Measurements from ENCODE around the gene CEACAM8. TPM values are rescaled to one million over a fixed set of nuclear protein-coding genes. Genes with fewer than 3 reads are reported as not detected.
"Not testable (repeated sequence)": the region's sequence is repeated elsewhere in the genome, so short reads cannot be mapped to it uniquely, and the experiment has no call there.

The CEACAM8 gene
- total RNA-seq, 1 experiment from 2014 or later, result not detected

GRCh38 chr19:42549067-42549466 is 45.7 kb downstream of the CEACAM8 start:
- POLR2A ChIA-PET; intact Hi-C loops (cut with micrococcal nuclease; ENCODE audit: unreplicated experiment); H3K27me3 ChIP-seq (ENCODE audit: control insufficient read depth, insufficient read depth, low read length); H3K9me3 ChIP-seq (ENCODE audit: control insufficient read depth, insufficient read depth, low read depth, low read length); H3K4me1 ChIP-seq (ENCODE audit: control insufficient read depth, insufficient read depth, low read length); BruUV-seq (replicated peaks); H3K27ac ChIP-seq (ENCODE audit: low read length); H3K36me3 ChIP-seq (ENCODE audit: control insufficient read depth, insufficient read depth, low read length); ATAC-seq; DNase-seq (ENCODE audit: low read depth, low spot score); H3K4me3 ChIP-seq (ENCODE audit: low read depth in 2 of 2, low read length in 2 of 2); in situ Hi-C loops (cut with HindIII; ENCODE audit: low pct_unique_long_range_greater_than_20kb, low sequenced_read_pairs): not testable (repeated sequence)
- CTCF ChIA-PET, result interaction anchor here (0.6 kb wide), 1 partner anchor 108 kb away, joined by 4 read pairs; no protein-coding TSS in a partner anchor

DNA sequence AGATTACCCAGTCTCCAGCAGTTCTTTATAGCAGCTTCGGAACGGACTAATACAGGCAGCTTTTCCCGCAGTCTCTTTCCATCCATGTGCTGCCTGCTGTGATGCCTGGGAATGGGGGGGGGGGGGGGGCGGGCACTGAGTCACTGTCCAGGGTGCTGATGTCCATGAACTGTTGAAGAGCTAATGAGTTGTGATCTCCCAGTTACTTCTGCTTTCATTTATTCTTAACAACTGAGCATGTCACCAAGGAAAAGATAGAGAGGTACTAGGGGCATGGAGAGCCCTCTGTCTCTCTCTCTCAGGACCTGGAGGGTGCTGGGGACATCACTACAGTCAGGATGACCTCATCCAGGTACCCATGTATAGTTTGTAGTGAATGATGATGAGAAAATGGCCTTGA is 46.2 kb downstream of the CEACAM8 start:
- BruUV-seq (replicated peaks), result no TSS peak
- no peak overlapping the region for H3K4me3 ChIP-seq (ENCODE audit: low read depth in 2 of 2, low read length in 2 of 2)
- ATAC-seq, result no peak
- H3K36me3 ChIP-seq (ENCODE audit: control insufficient read depth, insufficient read depth, low read length), result no peaks in the 10 kb centered on the region
- intact Hi-C loops (cut with micrococcal nuclease; ENCODE audit: unreplicated experiment), result no loop called here
- no peaks in the 10 kb centered on the region for H3K4me1 ChIP-seq (ENCODE audit: control insufficient read depth, insufficient read depth, low read length)
- H3K27me3 ChIP-seq (ENCODE audit: control insufficient read depth, insufficient read depth, low read length), result no peaks in the 10 kb centered on the region
- POLR2A ChIA-PET, result interaction anchor here (0.6 kb wide), 1 partner anchor 394 kb away, joined by 4 read pairs; no protein-coding TSS in a partner anchor
- no peak for TF ChIP-seq TCF7L2 (IDR thresholded peaks at IDR 0.05; ENCODE audit: low read depth, low read length)
- TF ChIP-seq REST (IDR thresholded peaks at IDR 0.05; ENCODE audit: insufficient read depth in 1 of 2, low read depth in 2 of 2, low read length in 1 of 2), result 0 out of 4 replicates have a peak, but pooled peaks of 1 of the 2 experiments have one; percentile 24
- H3K9me3 ChIP-seq (ENCODE audit: control insufficient read depth, insufficient read depth, low read depth, low read length), result no peaks in the 10 kb centered on the region
- no peak overlapping the region for H3K27ac ChIP-seq (ENCODE audit: low read length)
- in situ Hi-C loops (cut with HindIII; ENCODE audit: low pct_unique_long_range_greater_than_20kb, low sequenced_read_pairs), result no loop called here
- no peak for DNase-seq (ENCODE audit: low read depth, low spot score)
- CTCF ChIA-PET, result interaction anchor here (0.6 kb wide), 1 partner anchor 107 kb away, joined by 4 read pairs; no protein-coding TSS in a partner anchor

- intact Hi-C loops (cut with micrococcal nuclease; ENCODE audit: unreplicated experiment), result no loop called here
- Histone ChIP-seq H3K9me3 (ENCODE audit: control insufficient read depth, insufficient read depth, low read depth, low read length) (no peaks in the 10 kb centered on the region), H3K36me3 (ENCODE audit: control insufficient read depth, insufficient read depth, low read length) (no peaks in the 10 kb centered on the region), H3K27me3 (ENCODE audit: control insufficient read depth, insufficient read depth, low read length) (no peaks in the 10 kb centered on the region), H3K27ac (ENCODE audit: low read length) (no peak overlapping the region), H3K4me3 (ENCODE audit: low read depth in 2 of 2, low read length in 2 of 2) (no peak overlapping the region), H3K4me1 (ENCODE audit: control insufficient read depth, insufficient read depth, low read length) (no peaks in the 10 kb centered on the region)
- no peak for TF ChIP-seq TCF7L2 (IDR thresholded peaks at IDR 0.05; ENCODE audit: low read depth, low read length)
- TF ChIP-seq, protein P1, sequence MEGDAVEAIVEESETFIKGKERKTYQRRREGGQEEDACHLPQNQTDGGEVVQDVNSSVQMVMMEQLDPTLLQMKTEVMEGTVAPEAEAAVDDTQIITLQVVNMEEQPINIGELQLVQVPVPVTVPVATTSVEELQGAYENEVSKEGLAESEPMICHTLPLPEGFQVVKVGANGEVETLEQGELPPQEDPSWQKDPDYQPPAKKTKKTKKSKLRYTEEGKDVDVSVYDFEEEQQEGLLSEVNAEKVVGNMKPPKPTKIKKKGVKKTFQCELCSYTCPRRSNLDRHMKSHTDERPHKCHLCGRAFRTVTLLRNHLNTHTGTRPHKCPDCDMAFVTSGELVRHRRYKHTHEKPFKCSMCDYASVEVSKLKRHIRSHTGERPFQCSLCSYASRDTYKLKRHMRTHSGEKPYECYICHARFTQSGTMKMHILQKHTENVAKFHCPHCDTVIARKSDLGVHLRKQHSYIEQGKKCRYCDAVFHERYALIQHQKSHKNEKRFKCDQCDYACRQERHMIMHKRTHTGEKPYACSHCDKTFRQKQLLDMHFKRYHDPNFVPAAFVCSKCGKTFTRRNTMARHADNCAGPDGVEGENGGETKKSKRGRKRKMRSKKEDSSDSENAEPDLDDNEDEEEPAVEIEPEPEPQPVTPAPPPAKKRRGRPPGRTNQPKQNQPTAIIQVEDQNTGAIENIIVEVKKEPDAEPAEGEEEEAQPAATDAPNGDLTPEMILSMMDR (IDR thresholded peaks at IDR 0.05), result no peak
- no peak for TF ChIP-seq REST (IDR thresholded peaks at IDR 0.05; ENCODE audit: insufficient read depth in 1 of 2, low read depth in 2 of 2, low read length in 1 of 2)
- no peak for TF ChIP-seq POLR2AphosphoS5 (IDR thresholded peaks at IDR 0.05; ENCODE audit: low read depth, low read length)
- no peak for TF ChIP-seq SIN3A (IDR thresholded peaks at IDR 0.05; ENCODE audit: borderline replicate concordance, insufficient read depth, low read depth, low read length)
- ChIA-PET CTCF (no interaction called here), POLR2A (interaction anchor here (0.6 kb wide), 1 partner anchor 395 kb away, joined by 4 read pairs; no protein-coding TSS in a partner anchor)
- ATAC-seq (no peak), DNase-seq (ENCODE audit: low read depth, low spot score) (no peak)
- BruUV-seq (replicated peaks), result no TSS peak
- in situ Hi-C loops (cut with HindIII; ENCODE audit: low pct_unique_long_range_greater_than_20kb, low sequenced_read_pairs), result no loop called here
Observed at GRCh38 chr19:42547929-42548328, 46.8 kb downstream of the CEACAM8 start.

Measured in Panc1 (cell line).